AG20443 (cell line): ENCODE results near the gene CHRM5.
A peak's percentile ranks its signal among the peaks of the same experiment; 100 is the strongest.

ENCODE experiments used
- DNase-seq: peaks from one replicate; pipeline ENCODE4 v3.0.0; 2012; ENCODE audit warnings: low spot score, mixed read lengths

Gene CHRM5

GRCh38 chr15:34101366-34102174 is 133.3 kb downstream of the CHRM5 start, which contains the start of the genes EMC7 and PGBD4:
EMC7 (minus strand) TSS chr15:34101862; CDS start chr15:34101839, 23 bp downstream.
PGBD4 (plus strand) TSS chr15:34102083; CDS start chr15:34102532, 449 bp downstream.
- DNase-seq = peak; percentile 97

GRCh38 chr15:34102175-34102925 is 134.1 kb downstream of the CHRM5 start:
- DNase-seq = no peak

- no peak for DNase-seq
These were observed 138.1 kb downstream of the CHRM5 start for GRCh38 chr15:34106423-34106822.

- DNase-seq = no peak
These were observed 139.0 kb downstream of the CHRM5 start for GRCh38 chr15:34107315-34107714.

- peak; percentile 35 for DNase-seq
These were observed 141.7 kb downstream of the CHRM5 start for GRCh38 chr15:34109797-34110663.

- DNase-seq = no peak
These were observed 143.2 kb downstream of the CHRM5 start for GRCh38 chr15:34111488-34111887.

GRCh38 chr15:34114215-34114614 is 145.9 kb downstream of the CHRM5 start:
- no peak for DNase-seq

GRCh38 chr15:34114739-34115138 is 146.4 kb downstream of the CHRM5 start:
- no peak for DNase-seq

- DNase-seq = no peak
These were observed 148.3 kb downstream of the CHRM5 start for GRCh38 chr15:34116620-34117019.
